Central memory CD4-positive, alpha-beta T cell (primary cell): ENCODE measurements around the gene SMTNL1.

Experiments
- DNase-seq: peaks from one replicate; pipeline ENCODE4 v3.0.0; 2022

Gene SMTNL1

DNA sequence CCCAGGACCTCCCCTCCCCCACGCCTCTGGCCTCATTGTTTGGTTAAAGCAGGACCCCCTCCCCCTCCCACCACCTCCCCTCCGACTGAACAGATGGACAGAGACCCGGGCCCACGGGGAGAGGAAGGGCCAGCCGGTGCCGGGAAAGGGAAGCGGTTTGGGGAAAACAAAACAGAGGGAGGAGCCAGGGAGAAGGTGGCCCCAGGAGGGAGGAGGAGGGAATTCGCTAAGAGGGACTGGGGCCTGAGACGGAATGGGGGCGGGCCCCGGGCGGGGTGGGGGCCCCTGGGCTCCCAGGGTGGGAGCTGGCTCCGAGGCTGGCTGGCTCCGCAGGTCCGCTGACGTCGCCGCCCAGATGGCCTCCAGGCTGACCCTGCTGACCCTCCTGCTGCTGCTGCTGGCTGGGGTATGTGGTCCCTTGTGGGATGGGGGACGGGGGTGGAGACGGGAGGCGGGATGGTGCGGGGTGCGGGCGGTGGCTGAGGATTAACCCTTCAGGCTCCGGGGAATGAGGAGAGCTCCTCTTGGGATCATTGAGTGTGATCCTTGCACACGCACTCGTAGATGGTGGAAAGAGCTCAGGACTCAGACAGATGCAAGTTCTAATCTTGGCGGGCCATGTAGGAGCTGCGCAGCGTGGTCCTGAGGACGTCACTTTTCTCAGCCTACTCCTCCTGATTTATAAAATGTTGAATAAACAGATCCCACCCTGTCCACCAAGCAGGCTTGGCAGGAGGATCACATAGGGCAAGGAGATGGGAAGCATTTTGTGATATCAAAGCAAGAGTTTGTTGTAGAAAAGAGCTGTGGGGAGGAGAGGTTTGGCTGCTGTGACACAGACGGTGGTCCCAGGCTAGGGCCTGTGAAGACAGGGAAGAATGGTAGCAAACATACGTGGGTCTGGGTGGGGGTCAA is 60.8 kb downstream of the SMTNL1 start:
- no peak for DNase-seq

DNA sequence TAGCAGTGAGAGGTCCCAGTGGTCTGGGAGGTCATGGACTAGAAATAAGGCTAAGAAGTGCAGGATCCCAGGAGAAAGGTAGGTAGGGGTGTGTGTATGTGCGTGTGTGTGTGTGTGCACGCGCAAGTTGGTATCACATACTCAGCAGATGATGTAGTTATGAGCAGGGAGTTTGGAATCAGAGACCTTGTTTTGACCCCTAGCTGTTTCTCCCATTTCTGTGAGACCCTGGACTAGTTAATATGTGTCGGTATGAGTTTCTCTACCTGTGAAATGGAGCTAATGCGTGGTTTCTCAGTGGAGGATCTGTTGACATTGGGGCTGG is 61.4 kb downstream of the SMTNL1 start:
- no peak for DNase-seq

DNA sequence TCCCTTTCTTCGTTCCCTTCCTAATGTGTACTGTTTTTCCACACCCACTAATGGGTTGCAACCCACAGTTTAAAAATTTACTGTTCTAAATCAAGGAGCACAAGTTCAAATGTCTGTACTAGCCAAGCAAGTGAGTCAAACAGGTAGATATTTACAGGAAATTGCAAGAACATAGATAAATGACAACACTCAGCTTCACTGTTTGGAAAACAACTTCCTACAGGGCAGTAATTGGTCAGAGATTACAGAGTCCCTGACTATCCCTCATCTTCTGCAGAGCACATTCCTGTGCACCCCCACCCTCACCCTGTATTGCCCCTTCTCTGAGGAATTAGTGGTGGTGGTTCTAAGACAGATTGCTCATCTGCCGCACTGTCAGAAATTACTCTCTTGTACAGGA is 62.0 kb downstream of the SMTNL1 start:
- DNase-seq = no peak
